HepG2 (cell line): ENCODE results near the gene OR10H1. TPM values are rescaled to one million over a fixed set of nuclear protein-coding genes. Genes with fewer than 3 reads are reported as not detected.

Experiments
- ATAC-seq: fragments of 200-7000 bp; cut with Tn5 transposase; 3 replicates; pipeline ENCODE4 v1.9.1; 2020; ENCODE audit warnings: mild to moderate bottlenecking, moderate library complexity
- Bru-seq: library from RNA; stranded (reverse); fragments of 400-500 nt; gene quantifications from one replicate; lab custom pipeline; 2021; lab: Mats Ljungman, UMichigan
- BruChase-seq, 2 experiments: library from RNA; stranded (reverse); fragments of 400-500 nt; gene quantifications; one replicate each; lab custom pipeline; 2021; lab: Mats Ljungman, UMichigan
- BruUV-seq: library from RNA; stranded (reverse); fragments of 400-500 nt; replicated peaks from 2 replicates; lab custom pipeline; 2021; lab: Mats Ljungman, UMichigan
- CTCF ChIA-PET: fragments of 300-600 bp; formaldehyde crosslinking; extraction: SDS; loops from one replicate; lab custom pipeline; 2021; ENCODE audit warnings: low total read pairs, inconsistent platforms, low intra/inter-chr PET ratio; lab: Yijun Ruan, JAX
- POLR2A ChIA-PET: fragments of 350-600 bp; sonication (Branson Sonifier 250); formaldehyde crosslinking; loops from one replicate; lab custom pipeline; 2020; ENCODE audit warnings: antibody characterized with exemption, inconsistent platforms; lab: Yijun Ruan, JAX
- DNase-seq: peaks from one replicate; pipeline ENCODE4 v3.0.0-alpha.2; 2015; ENCODE audit warnings: low spot score
- FAIRE-seq: peaks from 3 replicates; lab custom pipeline; 2011; peaks lifted over from hg19 to GRCh38; lab: Jason Lieb, UNC
- H2AFZ ChIP-seq: one replicate; pipeline ENCODE4 v1.6.1; 2011; ENCODE audit warnings: low read length, inconsistent platforms
- H3K27ac ChIP-seq: fragments of 300-600 bp; 3 replicates; pipeline ENCODE4 v1.8.0; 2011; ENCODE audit warnings: mixed run types, mild to moderate bottlenecking, mixed read lengths, low read length, inconsistent platforms; ENCODE audit not compliant: insufficient read depth; ENCODE audit errors: extremely low read length
- H3K27me3 ChIP-seq, 2 experiments: fragments of 200-600 bp in 1 of 2; 2 replicates in 1 of 2; 3 replicates in 1 of 2; pipeline versions ENCODE4 v1.6.0 to v1.8.0; 2011; ENCODE audit warnings: low read length in 2 of 2, mild to moderate bottlenecking in 2 of 2, moderate library complexity in 2 of 2, inconsistent platforms in 1 of 2; ENCODE audit not compliant: insufficient read depth in 2 of 2, control insufficient read depth in 1 of 2
- H3K36me3 ChIP-seq, 2 experiments: fragments of 200-600 bp in 1 of 2; replicated peaks in 1 of 2; 2 replicates in 1 of 2; 3 replicates in 1 of 2; pipeline versions ENCODE4 v1.5.1 to v1.8.0; 2011; ENCODE audit warnings: low read length in 2 of 2, inconsistent platforms in 1 of 2; ENCODE audit not compliant: insufficient read depth in 2 of 2, control insufficient read depth in 1 of 2
- H3K4me1 ChIP-seq: 2 replicates; pipeline ENCODE4 v1.5.1; 2012; ENCODE audit warnings: low read length, inconsistent platforms; ENCODE audit not compliant: insufficient read depth
- H3K4me2 ChIP-seq: 2 replicates; pipeline ENCODE4 v1.6.0; 2011; ENCODE audit warnings: low read depth, low read length, inconsistent platforms
- H3K4me3 ChIP-seq, 3 experiments: fragments of 200-600 bp in 1 of 3; sonication (generic), shearing (Covaris generic) in 1 of 3; replicated peaks in 1 of 3; 2 replicates each; pipeline ENCODE4 v1.5.1; 2011 to 2016; ENCODE audit warnings: low read length in 3 of 3, inconsistent platforms in 2 of 3, low read depth in 2 of 3, mild to moderate bottlenecking in 2 of 3, control low read depth in 1 of 3, mixed read lengths in 1 of 3; ENCODE audit not compliant: insufficient read depth in 1 of 3
- H3K79me2 ChIP-seq: one replicate; pipeline ENCODE4 v1.6.1; 2011; ENCODE audit warnings: low read length, inconsistent platforms; ENCODE audit not compliant: insufficient read depth
- H3K9ac ChIP-seq: 2 replicates; pipeline ENCODE4 v1.6.0; 2011; ENCODE audit warnings: mild to moderate bottlenecking, low read depth, low read length, inconsistent platforms; ENCODE audit not compliant: insufficient read depth
- H3K9me3 ChIP-seq: 2 replicates; pipeline ENCODE4 v1.5.1; 2012; ENCODE audit warnings: mild to moderate bottlenecking, low read length
- H4K20me1 ChIP-seq: 2 replicates; pipeline ENCODE4 v1.6.0; 2011; ENCODE audit warnings: inconsistent platforms, mild to moderate bottlenecking, low read length, moderate library complexity; ENCODE audit not compliant: insufficient read depth
- AFF4 ChIP-seq: sonication (generic); formaldehyde crosslinking; IDR thresholded peaks from 2 replicates; pipeline ENCODE4 v1.4.0; 2020; ENCODE audit warnings: missing genetic modification reagents
- BRCA1 ChIP-seq: sonication (generic); formaldehyde crosslinking; IDR thresholded peaks from 2 replicates; pipeline ENCODE4 v1.4.0; 2020; ENCODE audit warnings: missing genetic modification reagents
- HNRNPL ChIP-seq: fragments of 200-400 bp; formaldehyde crosslinking; IDR thresholded peaks from 2 replicates; pipeline ENCODE4 v1.6.1; 2017; ENCODE audit warnings: mild to moderate bottlenecking, low read depth, low read length
- POGK ChIP-seq: sonication (generic); formaldehyde crosslinking; conservative IDR thresholded peaks from 2 replicates; pipeline ENCODE4 v1.8.0; 2022; ENCODE audit warnings: mild to moderate bottlenecking, moderate library complexity, missing genetic modification reagents
- SAFB2 ChIP-seq: sonication (generic); formaldehyde crosslinking; IDR thresholded peaks from 2 replicates; pipeline ENCODE4 v1.5.1; 2020; ENCODE audit warnings: missing genetic modification reagents, low read depth, mild to moderate bottlenecking, borderline replicate concordance
- SP5 ChIP-seq: IDR thresholded peaks from 2 replicates; pipeline ENCODE4 v1.6.1; 2016; ENCODE audit warnings: low read depth, borderline replicate concordance
- TFE3 ChIP-seq: IDR thresholded peaks from 2 replicates; pipeline ENCODE4 v1.6.1; 2016
- ZC3H4 ChIP-seq: sonication (generic); formaldehyde crosslinking; IDR thresholded peaks from 2 replicates; pipeline ENCODE4 v1.4.0; 2020; ENCODE audit warnings: missing genetic modification reagents, borderline replicate concordance
- ZNF362 ChIP-seq: sonication (generic); formaldehyde crosslinking; IDR thresholded peaks from 2 replicates; pipeline ENCODE4 v1.4.0; 2020; ENCODE audit warnings: missing genetic modification reagents, mild to moderate bottlenecking, borderline replicate concordance
- ZNF670 ChIP-seq: sonication (generic); formaldehyde crosslinking; IDR thresholded peaks from 2 replicates; pipeline ENCODE4 v1.8.0; 2022; ENCODE audit warnings: mild to moderate bottlenecking, missing genetic modification reagents, borderline replicate concordance
- ZNF782 ChIP-seq: sonication (generic); formaldehyde crosslinking; IDR thresholded peaks from 2 replicates; pipeline ENCODE4 v1.4.0; 2020; ENCODE audit warnings: missing genetic modification reagents, mild to moderate bottlenecking, borderline replicate concordance
- ZNF839 ChIP-seq: sonication (generic); formaldehyde crosslinking; IDR thresholded peaks from 2 replicates; pipeline ENCODE4 v1.4.0; 2020; ENCODE audit warnings: missing genetic modification reagents, mild to moderate bottlenecking, borderline replicate concordance
- WGBS: methylation state at CpG from one replicate; pipeline ENCODE4 v1.1.6; 2017; ENCODE audit warnings: low lambda C conversion rate; 5-methylcytosine and 5-hydroxymethylcytosine counted together
- in situ Hi-C: cut with HindIII; loops from 2 replicates; pipeline ENCODE4 v1.10.0; 2017; ENCODE audit warnings: low pct_unique_long_range_greater_than_20kb; ENCODE audit not compliant: extremely low pct_ligation_motif_present
- intact Hi-C: fragments of 100-400 bp; cut with micrococcal nuclease; formaldehyde crosslinking; loops from one replicate; pipeline ENCODE4 v1.10.0; 2022; ENCODE audit not compliant: unreplicated experiment
- long read RNA-seq, 2 experiments: library from RNA in 1 of 2; library from polyadenylated mRNA in 1 of 2; stranded (forward) in 1 of 2; unstranded in 1 of 2; transcript quantifications; one replicate each; pipeline ENCODE4 v2.0.0, GENCODE V29; 2019 to 2022
- polyA minus RNA-seq, 3 experiments: library from RNA; depleted of rRNA, polyadenylated mRNA; stranded (reverse); fragments of >200 nt; gene quantifications; 2 replicates each; pipeline ENCODE4 v1.2.3, GENCODE V29; 2011; ENCODE audit warnings: low replicate concordance in 1 of 3
- polyA plus RNA-seq, 8 experiments: library from polyadenylated mRNA; depleted of rRNA in 3 of 8; stranded (reverse) in 7 of 8; unstranded in 1 of 8; fragments of >200 nt; fragmentation: Illumina TruSeq in 4 of 8; extraction: Trizol in 4 of 8; gene quantifications; 2 replicates each; pipeline versions ENCODE4 v1.2.1 to v1.2.3, GENCODE V29; 2011 to 2016; ENCODE audit warnings: low read depth in 4 of 8, missing spikeins in 1 of 8, mixed read lengths in 1 of 8; ENCODE audit not compliant: insufficient read depth in 1 of 8
- total RNA-seq, 5 experiments: library from RNA; depleted of rRNA; stranded (reverse); fragments of >200 nt; fragmentation: Illumina TruSeq; extraction: Trizol; gene quantifications; 2 replicates each; pipeline ENCODE4 v1.2.3, GENCODE V29; 2016; ENCODE audit warnings: low read depth in 1 of 5

The OR10H1 gene
- total RNA-seq (2016; rRNA removed; fragmentation: Illumina TruSeq; extraction: Trizol) (not detected in 2 replicates), polyA plus RNA-seq (2011; rRNA removed) (not detected in 2 replicates), polyA minus RNA-seq (2011; rRNA and poly(A)+ RNA removed; ENCODE audit: low replicate concordance) (0.05 TPM in 1 of 2 replicates, not detected in the other), Bru-seq, nascent RNA (not detected), BruChase-seq, experiment 1, labeled RNA remaining after a 6-hour chase (not detected), BruChase-seq, experiment 2, labeled RNA remaining after a 2-hour chase (not detected)
- not detected in 2 replicates for total RNA-seq (2016; cell fraction: cytosol; rRNA removed; fragmentation: Illumina TruSeq; extraction: Trizol; ENCODE audit: low read depth)
- not detected in 2 replicates for total RNA-seq (2016; cell fraction: insoluble cytoplasmic fraction; rRNA removed; fragmentation: Illumina TruSeq; extraction: Trizol)
- not detected in 2 replicates for total RNA-seq (2016; cell fraction: membrane; rRNA removed; fragmentation: Illumina TruSeq; extraction: Trizol)
- not detected in 2 replicates for total RNA-seq (2016; cell fraction: nucleus; rRNA removed; fragmentation: Illumina TruSeq; extraction: Trizol)
- not detected in 2 replicates for polyA plus RNA-seq (2011; cell fraction: cytosol; rRNA removed)
- not detected in 2 replicates for polyA plus RNA-seq (2011; cell fraction: nucleus; rRNA removed)
- polyA plus RNA-seq (2012): not detected in 2 replicates
- polyA plus RNA-seq (2016; cell fraction: cytosol; fragmentation: Illumina TruSeq; extraction: Trizol; ENCODE audit: low read depth): not detected in 2 replicates
- not detected in 2 replicates for polyA plus RNA-seq (2016; cell fraction: insoluble cytoplasmic fraction; fragmentation: Illumina TruSeq; extraction: Trizol; ENCODE audit: low read depth)
- polyA plus RNA-seq (2016; cell fraction: membrane; fragmentation: Illumina TruSeq; extraction: Trizol; ENCODE audit: low read depth): not detected in 2 replicates
- not detected in 2 replicates for polyA plus RNA-seq (2016; cell fraction: nucleus; fragmentation: Illumina TruSeq; extraction: Trizol; ENCODE audit: insufficient read depth, low read depth)
- polyA minus RNA-seq (2011; cell fraction: cytosol; rRNA and poly(A)+ RNA removed): not detected in 2 replicates
- polyA minus RNA-seq (2011; cell fraction: nucleus; rRNA and poly(A)+ RNA removed): not detected in 2 replicates
- long read RNA-seq, experiment 1: 0 reads
- long read RNA-seq, experiment 2: 0 reads

- in situ Hi-C loops: no loop called here
- no peak within 1 kb of the TSS for H3K9ac ChIP-seq
- no peaks in the 10 kb centered on the region for H3K9me3 ChIP-seq
- H3K4me3 ChIP-seq: no peak within 1 kb of the TSS
- intact Hi-C loops: no loop called here
- H2AFZ ChIP-seq: no peak within 1 kb of the TSS
- H3K27me3 ChIP-seq: no peaks in the 10 kb centered on the region; a peak in 1 of 5 replicates
- ChIA-PET POLR2A (no interaction called here), CTCF (no interaction called here)
- DNase-seq: no peak
- no peaks in the 10 kb centered on the region for H3K4me1 ChIP-seq
- no peak within 1 kb of the TSS for H3K27ac ChIP-seq
- H3K4me2 ChIP-seq: no peak within 1 kb of the TSS
- no peak for ATAC-seq
- no peaks in the 10 kb centered on the region for H4K20me1 ChIP-seq
- H3K79me2 ChIP-seq: no peaks in the 10 kb centered on the region
- WGBS: 14% methylated on average over 5 of the region's 5 CpGs
- H3K36me3 ChIP-seq: no peaks in the 10 kb centered on the region
- no peak for FAIRE-seq
- no TSS peak for BruUV-seq
- TF ChIP-seq ZNF782 (CRISPR knock-in tag) (no peak), ZNF362 (no peak), ZNF839 (CRISPR knock-in tag) (no peak), TFE3 (CRISPR knock-in tag) (no peak), SP5 (CRISPR knock-in tag) (no peak), SAFB2 (CRISPR knock-in tag) (no peak), HNRNPL (no peak), AFF4 (CRISPR knock-in tag) (no peak), BRCA1 (CRISPR knock-in tag) (no peak), POGK (CRISPR knock-in tag) (no peak), ZNF670 (no peak), ZC3H4 (CRISPR knock-in tag) (no peak)
Observed at GRCh38 chr19:15815306-15815705, at the start of gene OR10H1. Gene OR10H1, minus strand, starts transcription at chr19:15815664. Its CDS starts 7,627 bp downstream, at chr19:15808037.
